ENCODE data around the gene IFT22.

DNA sequence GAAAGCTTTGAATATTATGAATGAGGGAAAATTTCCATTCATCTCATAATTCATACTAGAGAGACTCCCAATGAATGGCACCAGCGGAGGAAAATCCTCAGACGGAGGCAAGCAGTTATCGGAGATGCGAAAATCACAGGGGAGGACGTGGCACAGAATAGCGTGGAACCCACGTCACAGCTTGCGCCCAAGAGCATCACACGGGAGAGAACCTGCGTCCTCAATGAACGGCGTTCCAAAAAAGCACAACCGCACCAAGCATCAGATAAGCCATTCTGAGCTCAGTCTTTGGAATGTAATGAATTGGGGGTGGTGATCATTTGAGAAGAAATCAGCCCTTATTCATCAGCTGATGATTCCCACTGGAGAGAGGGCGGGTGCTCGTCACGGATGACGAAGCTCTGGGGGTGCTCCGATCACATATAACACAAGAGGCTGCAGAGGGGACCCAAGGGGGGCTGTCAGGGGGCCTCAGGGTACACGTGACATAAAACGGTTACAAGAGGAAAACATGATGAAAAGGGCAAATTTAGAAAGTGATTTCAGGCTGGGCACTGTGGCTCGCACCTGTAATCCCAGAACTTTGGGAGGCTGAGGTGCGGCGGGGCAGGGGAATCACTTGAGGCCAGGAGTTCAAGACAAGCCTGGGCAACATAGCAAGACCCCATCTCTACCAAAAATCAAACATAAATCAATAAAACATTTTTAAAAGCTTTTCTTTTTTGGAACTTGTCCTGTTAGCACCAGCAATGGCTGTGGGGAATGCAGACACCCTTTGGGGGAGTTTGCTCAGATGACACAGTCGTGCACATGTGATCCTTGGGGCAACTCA, 42.9 kb downstream of the IFT22 start:
- TF ChIP-seq, protein P1, sequence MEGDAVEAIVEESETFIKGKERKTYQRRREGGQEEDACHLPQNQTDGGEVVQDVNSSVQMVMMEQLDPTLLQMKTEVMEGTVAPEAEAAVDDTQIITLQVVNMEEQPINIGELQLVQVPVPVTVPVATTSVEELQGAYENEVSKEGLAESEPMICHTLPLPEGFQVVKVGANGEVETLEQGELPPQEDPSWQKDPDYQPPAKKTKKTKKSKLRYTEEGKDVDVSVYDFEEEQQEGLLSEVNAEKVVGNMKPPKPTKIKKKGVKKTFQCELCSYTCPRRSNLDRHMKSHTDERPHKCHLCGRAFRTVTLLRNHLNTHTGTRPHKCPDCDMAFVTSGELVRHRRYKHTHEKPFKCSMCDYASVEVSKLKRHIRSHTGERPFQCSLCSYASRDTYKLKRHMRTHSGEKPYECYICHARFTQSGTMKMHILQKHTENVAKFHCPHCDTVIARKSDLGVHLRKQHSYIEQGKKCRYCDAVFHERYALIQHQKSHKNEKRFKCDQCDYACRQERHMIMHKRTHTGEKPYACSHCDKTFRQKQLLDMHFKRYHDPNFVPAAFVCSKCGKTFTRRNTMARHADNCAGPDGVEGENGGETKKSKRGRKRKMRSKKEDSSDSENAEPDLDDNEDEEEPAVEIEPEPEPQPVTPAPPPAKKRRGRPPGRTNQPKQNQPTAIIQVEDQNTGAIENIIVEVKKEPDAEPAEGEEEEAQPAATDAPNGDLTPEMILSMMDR (IDR thresholded peaks at IDR 0.05; ENCODE audit: low read depth, low read length, missing input control): no peak
- TF ChIP-seq NR2F2 (IDR thresholded peaks at IDR 0.05): no peak
